A549 treated with DMSO at 1 μM for 4 hours (cell line): ENCODE data around the gene MARCO. TPM values are rescaled to one million over a fixed set of nuclear protein-coding genes. Genes with fewer than 3 reads are reported as not detected.

Experiments
- total RNA-seq: library from RNA; stranded (reverse); fragments of 200-300 nt; extraction: Qiagen RNA extraction; gene quantifications from 5 replicates; pipeline ENCODE4 v1.2.3, GENCODE V29; 2022; ENCODE audit warnings: low read depth

MARCO gene
- 0.05 to 0.12 TPM (median 0.08 TPM) in 4 of 5 replicates, not detected in the other for total RNA-seq

GRCh38 chr2:118942031-118942430, at the start of gene MARCO:
Gene MARCO (plus strand): TSS chr2:118942194. CDS start chr2:118942301, 107 bp downstream.

Other genes with a start within 250 kb of the MARCO start
- 0.66 to 1.0 TPM (median 0.84 TPM) in 5 replicates for gene EN1, start 94.5 kb upstream of the MARCO start, total RNA-seq
- 0.14 to 0.21 TPM (median 0.14 TPM) in 4 of 5 replicates, not detected in the other for gene C1QL2, start 216.6 kb downstream of the MARCO start, total RNA-seq